GM21619 (cell line): ENCODE results near the gene NKX2-1.
"Not testable (repeated sequence)": the region's sequence is repeated elsewhere in the genome, so short reads cannot be mapped to it uniquely, and the experiment has no call there.

Experiments
- ATAC-seq: cut with Tn5 transposase; IDR thresholded peaks from one replicate; pipeline ENCODE4 v1.9.1; 2021; ENCODE audit not compliant: unreplicated experiment

The NKX2-1 gene

DNA sequence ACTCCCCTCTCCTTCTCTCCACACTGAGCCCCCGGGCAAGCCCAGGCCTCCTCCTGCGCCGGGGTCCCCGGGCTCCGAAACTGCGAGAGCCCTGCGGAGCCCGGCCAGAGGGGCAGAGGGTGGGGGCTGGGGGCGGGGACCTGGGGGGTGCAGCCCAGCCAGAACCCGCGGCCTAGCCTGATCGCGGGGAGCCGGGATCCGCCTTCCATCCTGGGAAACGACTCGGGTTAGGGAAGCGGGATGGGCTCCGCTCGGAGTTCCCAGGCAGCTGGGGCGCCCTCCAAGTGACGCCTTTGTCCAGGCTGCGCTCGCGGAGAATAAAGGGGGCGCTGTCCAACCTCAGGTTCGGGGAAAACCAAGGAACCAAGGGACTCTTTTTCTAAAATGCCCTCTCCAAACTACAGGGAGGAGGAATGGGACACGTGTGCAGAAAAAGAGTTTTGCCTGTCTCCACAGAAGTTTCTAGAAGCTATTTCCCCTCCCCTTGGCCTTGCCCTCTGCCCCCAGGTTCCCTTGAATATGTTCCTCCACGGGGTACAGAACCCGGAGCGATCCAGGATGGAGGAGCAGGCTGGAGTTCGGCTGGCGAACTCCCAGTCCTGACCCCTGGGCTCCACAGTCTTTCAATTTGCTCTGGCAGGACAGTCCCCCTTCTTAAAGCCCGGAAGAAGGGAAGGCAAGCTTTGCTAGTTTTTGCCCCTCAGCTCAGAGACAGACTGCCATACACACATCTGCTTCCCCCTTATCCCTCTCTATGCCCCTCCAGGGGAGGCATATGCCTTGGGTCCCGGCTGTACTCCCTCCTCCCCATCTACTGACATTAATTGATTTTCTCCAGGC lies 13.9 kb downstream of the NKX2-1 start:
- ATAC-seq, result no peak

DNA sequence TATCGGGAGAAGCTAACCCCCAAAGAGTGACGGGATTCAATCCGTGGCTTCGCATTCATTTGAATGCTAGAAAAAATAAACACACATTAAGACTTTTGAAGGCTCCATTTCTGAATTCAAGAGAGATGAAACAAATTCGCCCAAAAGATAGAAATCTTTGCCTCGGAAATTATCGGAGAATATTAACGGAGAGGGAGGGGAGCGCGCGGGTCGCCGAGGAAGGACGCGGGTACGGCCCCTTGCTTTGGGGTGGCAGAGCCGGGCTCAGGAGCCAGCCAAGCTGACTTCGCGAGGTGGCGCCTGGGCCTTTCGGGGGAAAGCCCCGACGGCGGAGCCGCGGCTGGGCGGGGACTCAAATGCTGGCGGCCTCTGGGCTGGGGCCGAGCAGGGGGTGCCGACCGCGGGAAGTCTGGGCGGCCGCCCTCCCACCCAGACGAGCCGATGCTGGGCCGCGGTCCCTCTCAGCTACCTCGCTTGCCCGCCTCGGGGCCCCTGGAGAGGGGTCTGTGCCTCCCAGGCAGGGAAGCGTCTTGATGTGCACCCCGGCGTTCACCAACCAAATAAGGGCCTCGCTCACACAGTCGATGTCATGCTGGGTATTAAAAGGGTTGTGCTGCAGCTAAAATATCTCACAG lies 14.7 kb downstream of the NKX2-1 start:
- ATAC-seq, result no peak

DNA sequence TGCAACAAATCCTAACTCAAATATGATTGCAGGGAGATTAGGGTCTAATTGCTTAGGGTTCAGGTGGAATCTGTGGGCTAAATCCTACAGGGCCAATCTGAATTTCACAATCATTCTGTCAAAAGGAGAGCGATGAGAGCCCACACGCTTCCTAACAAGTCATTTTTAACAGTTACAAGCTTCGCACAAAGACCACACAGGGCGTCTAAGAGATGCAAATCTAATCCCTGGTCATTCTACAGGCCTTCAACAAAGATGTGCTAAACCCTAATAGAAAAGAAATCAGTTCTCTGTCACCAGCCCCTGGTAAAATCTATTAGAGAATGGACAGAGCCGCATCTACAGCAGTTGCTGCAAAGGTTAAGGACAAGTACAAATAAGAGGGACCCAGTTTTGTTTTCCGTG lies 15.3 kb downstream of the NKX2-1 start:
- ATAC-seq, result no peak

DNA sequence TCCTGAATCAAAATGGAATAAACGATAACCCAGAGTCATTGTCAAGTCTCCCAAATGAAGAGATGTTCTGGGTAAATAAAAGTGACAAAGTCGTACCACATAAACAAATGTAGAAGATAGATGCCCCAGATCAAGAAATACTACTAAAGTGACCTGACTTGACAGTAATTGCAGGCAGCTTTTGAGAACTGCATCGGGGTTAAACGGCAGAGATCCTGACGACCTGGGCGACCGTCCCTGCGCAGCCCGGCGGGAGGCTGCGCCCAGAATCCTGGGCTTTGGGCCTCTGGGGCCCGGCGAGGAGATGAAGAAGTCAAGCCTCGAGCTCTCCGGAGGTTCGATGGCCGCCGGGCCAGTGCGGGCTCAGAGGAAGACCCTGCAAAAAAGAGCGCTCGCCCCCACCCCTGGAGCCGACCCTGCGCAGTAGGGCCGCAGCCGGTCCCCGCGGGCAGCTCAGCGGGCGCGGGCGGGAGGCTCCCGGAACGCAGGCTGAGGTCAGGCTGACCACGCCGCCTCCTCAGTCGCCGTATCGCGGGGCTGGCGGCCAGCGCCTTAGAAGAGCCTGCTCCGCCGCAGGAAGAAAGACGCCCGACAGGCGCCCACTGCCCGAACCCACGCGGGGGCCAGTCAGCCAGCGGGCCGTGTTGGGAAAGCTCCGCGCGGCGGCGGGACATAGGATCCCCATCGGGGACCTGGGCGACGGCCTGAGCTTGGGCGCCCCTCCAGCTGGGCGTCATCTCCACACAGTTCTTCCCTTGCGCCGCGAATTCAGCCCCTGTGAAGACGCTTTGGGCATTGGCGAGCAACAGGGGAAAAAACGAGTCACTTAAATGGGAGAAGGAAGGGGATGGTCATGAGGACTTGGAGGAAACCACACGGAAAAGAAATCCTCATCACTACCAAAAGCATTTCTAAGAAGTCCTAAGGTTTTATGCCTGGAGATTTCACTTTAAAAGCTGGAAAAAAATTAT lies 16.0 kb downstream of the NKX2-1 start:
- no peak for ATAC-seq

DNA sequence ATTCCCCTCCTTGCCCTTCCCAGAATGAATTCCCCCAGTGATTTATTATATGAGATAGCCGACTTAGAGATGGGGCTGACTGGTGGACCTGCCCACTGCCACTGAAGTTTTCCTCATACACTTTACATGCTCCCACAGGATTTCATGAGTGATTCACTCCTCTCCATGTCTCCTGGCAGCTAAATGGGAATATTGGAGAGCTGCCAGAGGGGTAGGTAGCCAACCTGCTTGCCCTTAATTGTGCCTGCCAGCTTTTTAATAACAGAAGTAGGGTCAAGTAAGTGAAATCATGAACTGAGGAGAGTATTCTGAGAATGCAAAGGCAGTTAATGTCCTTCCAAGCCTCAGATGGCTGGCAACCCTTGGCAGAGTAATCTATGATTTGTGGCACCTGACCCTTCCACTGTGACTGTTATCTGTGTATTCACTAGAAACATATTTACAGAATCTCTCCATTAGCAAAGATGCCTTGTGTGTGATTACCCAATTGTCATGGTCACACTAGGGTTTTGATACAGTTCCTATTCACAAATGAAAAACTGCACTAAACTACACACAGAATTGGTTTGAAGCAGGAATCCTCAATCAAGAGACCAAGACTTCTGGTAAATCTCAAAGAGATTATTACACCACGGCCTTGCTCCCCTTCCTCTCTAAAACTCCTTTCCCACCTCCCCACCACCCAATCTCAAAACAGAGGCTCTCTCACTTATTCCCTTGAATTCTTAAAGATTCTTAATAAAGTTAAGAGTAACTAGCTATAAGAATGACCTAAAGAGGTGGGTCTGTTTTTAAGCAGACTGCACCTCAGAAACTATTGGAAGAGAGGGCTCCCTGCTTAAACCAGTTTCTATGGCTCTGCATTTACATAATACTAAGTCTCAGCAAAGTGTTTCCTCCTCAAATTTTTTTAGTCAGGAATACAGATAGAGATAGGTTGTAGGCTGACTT lies 17.2 kb downstream of the NKX2-1 start:
- no peak for ATAC-seq

DNA sequence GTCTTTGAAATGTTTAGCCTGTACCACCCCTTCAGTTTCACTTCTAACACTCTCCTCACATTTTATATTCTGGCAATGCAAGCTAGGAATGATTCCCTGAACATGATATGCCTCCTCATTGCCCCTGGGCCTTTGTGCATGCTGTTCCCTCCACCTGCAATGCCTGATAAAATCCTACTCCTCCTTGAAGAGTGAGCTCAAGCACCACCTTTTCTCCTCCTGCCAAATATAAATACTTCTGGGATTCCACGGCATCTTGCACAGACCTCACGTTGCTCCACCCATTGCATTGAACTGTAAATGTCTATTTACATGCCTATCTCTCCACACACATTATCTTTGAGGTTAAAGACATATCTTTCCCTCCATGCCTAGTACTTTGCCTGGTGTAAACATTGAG lies 21.1 kb downstream of the NKX2-1 start:
- ATAC-seq, result no peak

DNA sequence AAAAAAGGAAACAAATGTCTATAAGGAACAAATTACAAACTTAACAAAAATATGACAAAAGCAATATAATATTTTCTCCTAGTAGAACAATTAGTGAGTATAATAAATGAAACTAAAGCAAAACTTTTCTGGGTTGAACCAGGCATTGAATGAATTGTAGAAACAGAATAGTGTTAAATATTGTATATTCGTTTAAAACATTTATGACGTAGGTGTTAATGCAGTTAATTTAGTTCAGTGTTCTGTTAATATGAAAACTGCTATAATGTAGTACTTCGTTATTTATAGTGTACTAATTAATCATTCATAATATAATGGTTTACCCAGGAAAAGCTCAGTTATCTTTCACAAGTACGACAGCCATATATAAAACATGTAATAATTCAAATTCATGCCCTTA lies 23.7 kb downstream of the NKX2-1 start:
- ATAC-seq, result no peak

DNA sequence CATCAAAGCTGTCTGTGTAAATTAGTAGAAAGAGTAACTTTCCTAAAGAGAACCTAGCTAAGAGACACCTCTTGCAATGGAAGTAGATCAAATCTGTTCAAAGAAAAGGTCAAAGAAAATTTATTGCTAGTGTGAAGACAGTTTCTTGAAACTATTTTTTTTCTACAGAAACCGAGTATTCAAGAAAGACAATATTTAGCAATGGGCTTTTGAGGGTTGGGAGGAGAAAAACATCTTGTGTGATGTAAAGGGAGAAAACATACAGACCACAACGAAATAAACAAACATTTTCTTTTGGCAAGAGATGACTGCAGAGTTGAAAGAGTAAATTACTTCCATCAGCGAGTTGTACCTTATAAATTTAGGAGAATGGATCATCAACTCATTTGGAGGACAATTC lies 24.4 kb downstream of the NKX2-1 start:
- ATAC-seq, result no peak

DNA sequence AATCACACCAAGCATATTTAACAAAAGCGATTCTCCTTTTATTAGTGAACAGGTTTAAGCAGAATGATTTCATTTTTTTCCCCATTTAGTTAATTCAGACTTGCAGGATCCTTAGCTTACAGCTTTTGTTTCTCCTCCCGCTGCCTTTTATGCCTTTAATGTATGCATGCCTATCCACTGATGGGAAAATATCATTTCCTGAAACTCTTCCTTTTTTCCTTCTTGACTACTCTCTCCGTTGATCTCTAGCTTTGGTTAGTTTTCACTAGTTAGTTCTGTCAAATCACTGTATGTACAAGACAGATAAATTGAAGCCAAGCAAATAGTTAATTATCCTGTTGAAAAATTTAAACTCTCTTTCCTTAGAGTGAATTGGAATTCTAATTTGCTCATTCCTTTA lies 26.3 kb downstream of the NKX2-1 start:
- no peak for ATAC-seq

DNA sequence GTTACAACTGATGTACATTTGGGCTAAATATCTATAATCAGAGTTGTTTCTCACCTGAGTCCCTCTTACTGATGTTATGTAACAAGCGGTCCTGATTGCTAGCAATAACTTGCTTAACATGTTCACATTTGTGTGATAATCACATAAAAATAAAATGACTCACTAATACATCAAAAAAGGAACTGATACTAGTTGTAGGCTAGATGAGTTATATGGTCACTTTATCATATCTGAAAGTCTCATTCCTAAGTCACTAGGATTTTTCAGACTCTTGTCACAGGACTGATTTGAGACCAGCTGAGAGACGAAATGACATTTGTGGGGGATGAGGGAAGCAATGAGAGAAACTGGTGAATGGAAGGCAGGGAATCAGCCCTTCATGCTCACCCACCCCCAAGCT lies 34.3 kb downstream of the NKX2-1 start:
- no peak for ATAC-seq

DNA sequence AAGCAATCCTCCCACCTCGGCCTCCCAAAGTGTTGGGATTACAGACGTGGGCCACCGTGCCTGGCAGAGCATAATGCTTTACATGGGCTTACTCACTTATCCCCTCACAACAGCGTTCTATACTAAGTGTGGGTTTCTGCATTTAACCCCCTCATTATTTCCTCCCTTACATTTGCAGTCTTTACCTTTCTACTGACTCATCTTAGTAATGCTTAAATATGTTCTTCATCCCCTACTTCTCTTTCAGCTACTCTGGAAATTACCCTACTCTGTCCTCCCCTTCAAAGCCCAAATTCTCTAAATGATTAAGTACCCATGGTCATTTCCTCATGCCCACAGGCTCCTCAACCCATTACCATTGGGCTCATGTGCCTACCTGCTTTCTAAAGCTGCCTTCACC lies 40.7 kb downstream of the NKX2-1 start:
- ATAC-seq, result peak; percentile 49

DNA sequence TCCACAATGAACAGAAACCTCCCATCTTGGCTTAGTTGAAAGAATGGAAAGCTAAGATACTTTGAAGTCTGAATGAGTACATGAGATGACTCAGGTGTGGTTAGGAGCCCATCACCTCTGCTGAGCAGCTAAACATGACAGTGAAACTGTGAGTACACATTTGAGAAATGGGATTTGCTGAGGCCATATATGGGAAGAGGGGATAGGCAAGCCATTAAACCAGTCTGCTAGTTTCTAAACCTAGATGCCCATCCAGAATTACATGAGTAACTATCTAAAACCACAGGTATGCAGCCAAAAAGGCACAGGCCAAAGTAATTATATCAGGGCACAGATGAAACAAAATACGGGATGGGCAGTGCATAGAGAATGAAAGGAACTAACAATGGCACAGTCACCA lies 41.2 kb downstream of the NKX2-1 start:
- peak; percentile 69 for ATAC-seq

DNA sequence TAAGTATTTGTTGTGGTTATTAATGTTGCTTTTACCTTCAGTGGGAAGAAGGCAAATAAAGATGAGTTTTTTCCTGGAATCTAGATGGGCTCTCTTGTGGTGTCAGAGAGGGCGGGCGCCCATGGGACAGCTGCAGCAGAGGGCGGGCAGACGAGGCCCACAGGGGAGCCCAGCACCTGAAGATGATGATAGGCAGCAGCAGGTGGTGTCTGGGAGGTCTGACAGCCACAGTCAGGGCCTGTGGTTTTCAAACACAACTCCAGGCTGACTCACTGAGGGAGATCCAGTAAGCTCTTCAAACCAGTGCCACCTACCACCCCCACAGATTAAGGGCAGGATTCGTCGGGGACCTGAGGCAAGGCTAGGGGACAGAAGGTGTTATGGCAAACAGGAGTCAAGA lies 42.8 kb downstream of the NKX2-1 start:
- ATAC-seq, result no peak

DNA sequence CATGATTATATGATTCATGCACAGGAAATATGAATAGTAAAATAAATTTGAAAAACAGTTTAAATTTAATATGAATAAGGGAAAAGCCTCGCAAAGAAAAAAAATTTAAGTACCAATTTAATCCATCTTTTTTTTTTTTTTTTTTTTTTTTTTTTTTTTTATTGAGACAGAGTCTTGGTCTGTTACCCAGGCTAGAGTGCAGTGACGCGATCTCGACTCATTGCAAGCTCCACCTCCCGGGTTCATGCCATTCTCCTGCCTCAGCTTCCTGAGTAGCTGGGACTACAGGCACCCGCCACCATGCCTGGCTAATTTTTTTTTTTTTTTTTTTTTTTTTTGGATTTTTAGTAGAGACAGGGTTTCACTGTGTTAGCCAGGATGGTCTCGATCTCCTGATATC lies 44.0 kb downstream of the NKX2-1 start:
- not testable (repeated sequence) for ATAC-seq

DNA sequence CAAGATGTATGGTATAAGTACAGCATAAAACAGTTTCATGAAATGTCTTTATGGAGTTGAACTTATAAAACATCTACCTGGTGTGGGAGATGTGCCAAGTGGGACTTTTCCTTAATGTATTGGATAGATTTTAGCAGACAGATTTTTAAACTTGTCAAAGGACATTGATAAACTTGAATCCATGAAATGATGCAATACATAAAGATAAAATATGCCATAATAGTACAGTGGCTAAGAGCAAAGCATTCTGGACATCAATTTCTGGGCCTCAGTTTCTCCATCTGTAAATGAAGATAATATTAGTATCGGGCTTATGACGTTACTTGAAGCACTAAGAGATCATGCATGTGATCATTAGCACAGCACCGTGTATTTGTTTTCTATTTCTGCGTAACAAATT lies 45.4 kb downstream of the NKX2-1 start:
- no peak for ATAC-seq

DNA sequence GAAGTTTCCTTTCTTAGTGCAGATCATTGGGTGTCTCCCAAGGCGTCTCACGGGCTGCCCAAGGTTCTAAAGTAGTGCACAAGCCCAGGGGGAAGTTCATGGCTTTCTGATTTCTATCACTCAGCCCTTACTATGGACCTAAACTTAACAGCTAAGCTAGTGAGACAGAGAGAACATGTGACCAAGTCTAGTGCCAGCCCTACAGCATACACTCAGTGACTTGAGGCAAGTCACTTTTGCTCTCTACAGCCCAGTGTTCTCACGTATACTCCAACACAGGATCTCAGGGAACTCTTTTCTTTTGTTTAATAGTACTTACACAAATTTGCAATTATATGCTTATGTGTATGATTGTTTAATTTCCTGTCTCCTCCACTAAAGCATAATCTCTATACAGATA lies 48.6 kb downstream of the NKX2-1 start:
- no peak for ATAC-seq

DNA sequence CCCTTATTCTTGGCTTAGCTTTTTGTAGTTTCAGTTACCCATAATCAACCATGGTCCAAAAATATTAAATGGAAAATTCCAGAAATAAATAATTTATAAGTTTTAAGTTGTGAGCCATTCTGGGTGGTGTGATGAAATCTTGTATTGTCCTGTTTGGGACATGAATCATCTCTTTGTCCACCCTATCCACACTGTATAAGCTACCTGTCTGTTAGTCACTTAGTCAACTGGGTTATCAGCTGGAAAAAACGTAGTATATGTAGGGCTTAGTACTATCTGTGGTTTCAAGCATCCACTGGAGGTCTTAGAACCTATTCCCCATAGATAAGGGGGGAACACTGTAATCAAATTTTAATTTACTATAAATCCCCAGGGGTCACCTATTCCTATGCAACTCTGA lies 52.7 kb downstream of the NKX2-1 start:
- ATAC-seq, result no peak
